ENCODE data around the gene ACVR1B.
A peak's percentile ranks its signal among the peaks of the same experiment; 100 is the strongest.

Gene ACVR1B

GRCh38 chr12:51948066-51948465 is 3.4 kb upstream of the ACVR1B start:
- Mint-ChIP-seq H3K4me3 (no peak overlapping the region), H3K27ac (no peak overlapping the region), H3K36me3 (ENCODE audit: low read depth) (peaks cover 4% of the 10 kb centered on the region), H3K4me1 (ENCODE audit: low read depth) (peaks cover 8% of the 10 kb centered on the region), H3K27me3 (peaks cover 16% of the 10 kb centered on the region), H3K9me3 (peaks cover 12% of the 10 kb centered on the region)

- Mint-ChIP-seq H3K27ac (no peak overlapping the region), H3K36me3 (ENCODE audit: low read depth) (peaks cover 4% of the 10 kb centered on the region), H3K27me3 (peaks cover 14% of the 10 kb centered on the region), H3K4me3 (no peak overlapping the region), H3K4me1 (ENCODE audit: low read depth) (peaks cover 22% of the 10 kb centered on the region), H3K9me3 (peaks cover 7% of the 10 kb centered on the region)
Observed at GRCh38 chr12:51949342-51950030, 2.0 kb upstream of the ACVR1B start.

DNA sequence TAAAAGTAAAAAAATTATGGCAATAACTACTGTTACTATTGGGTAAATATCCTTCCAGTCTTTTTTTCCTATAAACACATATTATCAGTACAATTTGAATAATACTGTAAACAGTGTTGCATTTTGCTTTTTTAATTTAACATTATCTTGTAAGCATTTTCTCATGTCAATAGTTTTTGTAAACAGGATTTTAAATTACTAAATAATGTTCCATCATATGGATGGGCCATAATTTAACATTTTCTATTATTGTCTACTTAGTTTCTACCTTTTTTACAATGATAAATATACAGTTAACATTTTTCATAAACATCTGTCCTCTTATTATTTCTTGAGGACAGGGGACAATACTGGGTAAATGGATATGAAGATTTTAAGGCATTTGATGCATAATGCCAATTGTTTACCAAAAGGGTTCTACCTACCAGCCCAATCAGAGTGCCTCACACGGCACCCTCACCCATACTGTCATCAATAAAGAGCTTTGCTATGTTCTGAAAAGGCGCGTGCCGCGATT is 759 bp upstream of the ACVR1B start:
- Mint-ChIP-seq H3K27me3 (peaks cover 12% of the 10 kb centered on the region), H3K4me1 (ENCODE audit: low read depth) (peaks cover 34% of the 10 kb centered on the region), H3K4me3 (peak overlapping the region; percentile 89), H3K27ac (peak overlapping the region; percentile 71), H3K36me3 (ENCODE audit: low read depth) (no peaks in the 10 kb centered on the region), H3K9me3 (no peaks in the 10 kb centered on the region)

DNA sequence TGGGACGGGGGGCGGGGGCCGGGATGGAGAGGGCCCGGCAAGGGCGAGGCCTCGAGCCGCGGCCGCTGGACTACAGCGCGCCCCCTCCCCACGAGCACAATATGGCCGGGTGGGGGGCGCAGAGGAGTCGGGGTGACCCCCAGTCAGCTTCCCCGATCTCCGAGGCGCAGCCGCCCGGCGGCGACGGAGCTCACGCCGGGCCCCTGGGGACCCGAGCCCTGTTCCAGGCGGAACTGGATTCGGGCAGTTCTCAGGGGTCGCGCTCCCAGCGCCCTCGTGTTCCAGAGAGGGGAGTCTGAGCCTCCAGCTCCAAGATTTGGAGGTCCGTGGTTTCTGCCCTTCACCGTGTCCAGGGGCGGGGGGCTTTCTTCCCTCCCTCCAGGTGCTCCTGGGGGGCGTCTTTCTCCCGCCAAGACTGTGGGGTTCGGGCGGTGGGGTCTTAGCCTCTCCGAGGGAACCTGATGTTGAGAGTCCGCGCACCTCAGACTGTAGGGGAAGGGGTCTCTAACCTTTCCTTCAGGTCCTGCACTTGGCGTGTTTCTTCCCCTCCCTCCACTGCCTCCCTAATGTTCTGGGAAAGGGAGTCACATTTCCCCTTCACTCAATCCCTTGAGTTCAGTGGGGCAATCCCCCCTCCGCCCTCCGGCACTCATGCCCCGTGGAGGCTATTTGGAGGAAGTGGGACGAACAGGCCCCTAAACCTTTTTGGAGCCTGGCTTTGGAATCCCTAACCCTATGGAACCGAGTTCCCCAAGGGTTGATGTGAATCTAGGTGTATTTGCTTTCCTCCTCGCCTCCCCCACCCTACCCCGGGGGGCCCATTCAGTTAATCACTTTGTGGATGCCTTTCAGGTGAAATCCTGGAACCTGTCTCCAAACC is 584 bp downstream of the ACVR1B start:
- no peaks in the 10 kb centered on the region for H3K36me3 Mint-ChIP-seq (ENCODE audit: low read depth)
- H3K27me3 Mint-ChIP-seq = peaks cover 12% of the 10 kb centered on the region
- peak overlapping the region; percentile 75 for H3K27ac Mint-ChIP-seq
- no peaks in the 10 kb centered on the region for H3K9me3 Mint-ChIP-seq
- H3K4me3 Mint-ChIP-seq = peak overlapping the region; percentile 82
- peaks cover 39% of the 10 kb centered on the region for H3K4me1 Mint-ChIP-seq (ENCODE audit: low read depth)

DNA sequence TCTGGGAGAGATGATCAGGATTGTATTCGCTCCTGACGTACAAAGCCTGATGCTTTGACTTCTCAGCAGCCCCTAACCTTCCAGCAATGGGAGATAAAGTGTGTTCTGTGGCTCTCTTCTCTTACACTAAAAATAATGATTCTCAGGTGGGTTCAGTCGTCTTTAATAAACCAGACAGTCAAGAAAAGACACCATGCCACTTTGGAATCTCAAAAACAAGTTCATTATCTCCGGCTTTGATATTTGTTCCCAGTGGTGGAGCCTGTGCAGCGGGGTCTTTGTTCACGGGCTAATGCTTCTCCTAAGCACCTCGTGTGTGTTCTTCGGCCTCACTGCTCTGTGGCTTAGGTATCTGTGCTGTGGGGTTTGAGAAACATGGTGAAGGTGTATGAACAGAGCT is 1.6 kb downstream of the ACVR1B start:
- Mint-ChIP-seq H3K36me3 (ENCODE audit: low read depth) (no peaks in the 10 kb centered on the region), H3K4me3 (peak overlapping the region; percentile 82), H3K27me3 (peaks cover 12% of the 10 kb centered on the region), H3K9me3 (no peaks in the 10 kb centered on the region), H3K27ac (peak overlapping the region; percentile 3), H3K4me1 (ENCODE audit: low read depth) (peaks cover 39% of the 10 kb centered on the region)

GRCh38 chr12:51953864-51954263 is 2.4 kb downstream of the ACVR1B start:
- Mint-ChIP-seq H3K4me3 (peak overlapping the region; percentile 82), H3K27ac (no peak overlapping the region), H3K27me3 (peaks cover 12% of the 10 kb centered on the region), H3K4me1 (ENCODE audit: low read depth) (peaks cover 39% of the 10 kb centered on the region), H3K36me3 (ENCODE audit: low read depth) (no peaks in the 10 kb centered on the region), H3K9me3 (no peaks in the 10 kb centered on the region)

GRCh38 chr12:51954561-51955361 is 3.3 kb downstream of the ACVR1B start:
- Mint-ChIP-seq H3K9me3 (no peaks in the 10 kb centered on the region), H3K4me3 (no peak overlapping the region), H3K36me3 (ENCODE audit: low read depth) (peaks cover 6% of the 10 kb centered on the region), H3K27me3 (peaks cover 6% of the 10 kb centered on the region), H3K4me1 (ENCODE audit: low read depth) (peaks cover 39% of the 10 kb centered on the region), H3K27ac (no peak overlapping the region)

DNA sequence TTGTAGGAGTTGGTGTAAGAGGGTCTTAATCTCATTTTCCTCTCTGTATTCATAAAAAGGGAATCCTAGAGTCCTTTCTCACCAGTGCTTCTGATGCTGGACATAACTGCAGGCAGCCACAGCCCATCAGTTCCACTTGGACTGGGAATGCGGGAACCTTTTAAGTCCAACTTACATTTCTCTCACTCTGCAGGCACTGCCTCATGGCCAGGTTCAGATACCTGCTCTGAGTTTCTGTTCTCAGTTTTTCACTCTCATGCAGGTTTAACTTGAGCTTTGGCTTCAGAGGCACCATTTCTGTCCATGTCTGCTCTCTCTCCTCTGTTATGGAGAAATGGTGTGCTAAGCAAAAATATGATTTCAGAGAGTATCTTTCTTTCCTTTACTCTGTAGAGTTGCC is 4.2 kb downstream of the ACVR1B start:
- no peaks in the 10 kb centered on the region for H3K27me3 Mint-ChIP-seq
- no peak overlapping the region for H3K4me3 Mint-ChIP-seq
- H3K4me1 Mint-ChIP-seq (ENCODE audit: low read depth) = peaks cover 39% of the 10 kb centered on the region
- H3K9me3 Mint-ChIP-seq = no peaks in the 10 kb centered on the region
- peaks cover 12% of the 10 kb centered on the region for H3K36me3 Mint-ChIP-seq (ENCODE audit: low read depth)
- H3K27ac Mint-ChIP-seq = no peak overlapping the region

GRCh38 chr12:51958542-51958941 is 7.0 kb downstream of the ACVR1B start:
- Mint-ChIP-seq H3K4me3 (no peak overlapping the region), H3K4me1 (ENCODE audit: low read depth) (peaks cover 48% of the 10 kb centered on the region), H3K9me3 (no peaks in the 10 kb centered on the region), H3K27ac (no peak overlapping the region), H3K27me3 (no peaks in the 10 kb centered on the region), H3K36me3 (ENCODE audit: low read depth) (peaks cover 22% of the 10 kb centered on the region)

DNA sequence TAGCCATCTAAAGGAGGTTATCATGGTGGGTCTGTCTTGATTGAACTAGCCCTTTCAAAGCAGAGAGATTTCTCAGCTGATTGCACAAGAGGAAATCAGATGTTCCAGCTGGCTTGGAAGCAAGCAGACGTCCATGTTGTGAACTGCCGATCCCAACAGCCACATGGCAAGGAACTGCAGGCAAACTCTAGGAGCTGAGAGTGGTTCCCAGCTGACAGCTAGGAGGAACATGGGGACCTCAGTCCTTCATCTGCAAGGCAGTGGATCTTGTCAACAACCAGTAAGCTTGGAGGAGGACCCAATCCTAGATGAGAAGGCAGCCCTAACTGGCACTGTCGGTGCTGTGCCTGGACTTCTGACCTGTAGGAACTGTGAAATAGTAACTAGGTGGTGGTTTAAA is 7.7 kb downstream of the ACVR1B start:
- Mint-ChIP-seq H3K4me3 (no peak overlapping the region), H3K36me3 (ENCODE audit: low read depth) (peaks cover 27% of the 10 kb centered on the region), H3K27ac (no peak overlapping the region), H3K27me3 (no peaks in the 10 kb centered on the region), H3K4me1 (ENCODE audit: low read depth) (peaks cover 42% of the 10 kb centered on the region), H3K9me3 (no peaks in the 10 kb centered on the region)

DNA sequence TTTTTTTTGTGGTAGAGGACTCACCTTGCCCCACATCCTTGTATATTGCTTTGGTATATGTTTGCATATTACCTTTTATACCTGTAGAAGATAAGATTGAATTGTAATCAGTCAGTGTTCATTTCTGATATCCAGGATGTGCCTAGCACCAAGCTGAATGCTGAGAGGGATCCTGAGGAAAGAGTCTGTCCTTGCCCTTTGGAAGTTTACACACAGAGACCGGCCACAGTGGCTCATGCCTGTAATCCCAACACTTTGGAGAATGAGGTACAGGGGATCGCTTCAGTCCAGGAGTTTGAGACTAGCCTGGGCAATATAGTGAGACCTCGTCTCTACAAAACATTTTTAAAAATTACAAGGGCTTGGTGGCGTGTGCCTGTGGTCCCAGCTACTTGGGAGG is 8.4 kb downstream of the ACVR1B start:
- Mint-ChIP-seq H3K4me1 (ENCODE audit: low read depth) (peaks cover 35% of the 10 kb centered on the region), H3K36me3 (ENCODE audit: low read depth) (peaks cover 30% of the 10 kb centered on the region), H3K9me3 (no peaks in the 10 kb centered on the region), H3K27me3 (no peaks in the 10 kb centered on the region), H3K4me3 (no peak overlapping the region), H3K27ac (no peak overlapping the region)

DNA sequence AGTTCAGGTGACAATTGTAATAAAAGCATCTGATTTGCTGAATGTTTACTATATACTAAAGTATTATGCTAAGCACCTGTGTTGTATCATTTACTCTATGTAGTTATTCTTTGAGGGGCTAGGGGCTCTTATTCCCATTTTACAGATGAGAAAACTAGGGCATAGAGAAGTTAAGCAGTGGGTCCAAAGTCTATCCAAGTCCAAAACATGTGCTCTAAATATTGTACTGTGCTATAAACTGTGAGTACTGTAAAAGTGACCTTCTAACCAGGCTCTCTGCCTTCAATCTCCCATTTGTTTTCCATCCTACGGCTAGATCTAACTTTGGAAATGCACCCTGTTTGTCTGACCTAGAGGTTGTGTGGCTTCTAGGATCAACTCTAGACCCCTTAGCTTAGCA is 9.0 kb downstream of the ACVR1B start:
- Mint-ChIP-seq H3K4me1 (ENCODE audit: low read depth) (peaks cover 29% of the 10 kb centered on the region), H3K4me3 (no peak overlapping the region), H3K27me3 (no peaks in the 10 kb centered on the region), H3K27ac (no peak overlapping the region), H3K36me3 (ENCODE audit: low read depth) (peaks cover 30% of the 10 kb centered on the region), H3K9me3 (no peaks in the 10 kb centered on the region)

GRCh38 chr12:51960890-51961289 is 9.4 kb downstream of the ACVR1B start:
- Mint-ChIP-seq H3K4me1 (ENCODE audit: low read depth) (peaks cover 25% of the 10 kb centered on the region), H3K9me3 (no peaks in the 10 kb centered on the region), H3K27me3 (no peaks in the 10 kb centered on the region), H3K27ac (no peak overlapping the region), H3K36me3 (ENCODE audit: low read depth) (peaks cover 30% of the 10 kb centered on the region), H3K4me3 (no peak overlapping the region)

DNA sequence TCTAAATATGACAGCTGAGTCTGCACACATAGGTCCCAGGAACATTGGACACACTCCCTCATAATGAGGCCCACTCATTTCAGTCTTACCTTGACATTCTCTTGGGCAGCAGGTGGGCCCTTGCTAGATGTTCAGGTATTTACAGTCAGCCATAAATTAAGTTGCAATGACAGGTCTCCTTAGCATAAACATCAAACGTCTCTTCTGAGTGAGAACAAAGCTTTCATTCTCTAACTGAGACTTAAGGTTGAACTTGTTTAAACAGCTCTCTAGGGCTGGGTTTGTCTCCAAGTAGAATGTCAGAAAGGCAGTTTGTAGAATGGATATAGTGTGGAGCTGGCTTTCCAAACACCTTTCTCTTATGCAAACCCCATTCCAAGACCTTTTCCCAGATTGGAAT is 10.3 kb downstream of the ACVR1B start:
- no peak overlapping the region for H3K27ac Mint-ChIP-seq
- H3K27me3 Mint-ChIP-seq = no peaks in the 10 kb centered on the region
- peaks cover 30% of the 10 kb centered on the region for H3K36me3 Mint-ChIP-seq (ENCODE audit: low read depth)
- peaks cover 22% of the 10 kb centered on the region for H3K4me1 Mint-ChIP-seq (ENCODE audit: low read depth)
- H3K4me3 Mint-ChIP-seq = no peak overlapping the region
- no peaks in the 10 kb centered on the region for H3K9me3 Mint-ChIP-seq

DNA sequence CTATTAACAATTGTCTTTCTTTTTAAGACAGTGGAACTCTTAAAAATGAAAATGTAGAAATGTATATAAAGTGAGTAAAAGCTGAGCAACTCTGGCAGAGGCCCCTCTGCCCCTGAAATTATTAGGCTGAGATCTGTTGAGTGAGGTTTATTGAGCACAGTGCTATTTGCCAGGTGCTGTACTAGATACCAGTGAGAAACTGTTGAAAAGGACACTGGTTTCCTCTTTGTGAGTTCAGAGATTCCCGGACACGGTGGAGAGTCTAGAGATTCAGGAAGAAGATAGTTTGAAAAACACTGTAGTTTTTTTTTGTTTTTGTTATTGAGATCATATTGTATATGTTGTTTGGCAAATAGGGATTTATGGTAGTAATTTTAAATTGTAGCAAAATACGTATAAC is 11.2 kb downstream of the ACVR1B start:
- Mint-ChIP-seq H3K4me1 (ENCODE audit: low read depth) (peaks cover 22% of the 10 kb centered on the region), H3K36me3 (ENCODE audit: low read depth) (peaks cover 30% of the 10 kb centered on the region), H3K9me3 (no peaks in the 10 kb centered on the region), H3K27ac (no peak overlapping the region), H3K27me3 (no peaks in the 10 kb centered on the region), H3K4me3 (no peak overlapping the region)
